Fibroblast of the aortic adventitia (primary cell): ENCODE results near the gene MYBPHL. TPM values are rescaled to one million over a fixed set of nuclear protein-coding genes. Genes with fewer than 3 reads are reported as not detected.

Experiments
- DNase-seq: peaks from one replicate; pipeline ENCODE4 v3.0.0-alpha.2; 2010; ENCODE audit warnings: low read depth
- H3K4me3 ChIP-seq: 2 replicates; pipeline ENCODE4 v1.5.1; 2011; ENCODE audit warnings: low read depth, mild to moderate bottlenecking, control low read depth, low read length, moderate library complexity
- CTCF ChIP-seq: IDR thresholded peaks from 2 replicates; pipeline ENCODE4 v1.5.1; 2011; ENCODE audit warnings: mild to moderate bottlenecking, low read length, control low read depth, inconsistent platforms; ENCODE audit not compliant: insufficient read depth
- total RNA-seq: library from RNA; depleted of rRNA; stranded (reverse); fragments of >200 nt; gene quantifications from 2 replicates; pipeline ENCODE4 v1.2.3, GENCODE V29; 2012; ENCODE audit warnings: low replicate concordance

Gene MYBPHL
- total RNA-seq, 1 donor: not detected

GRCh38 chr1:109341944-109342930 lies 35.4 kb upstream of the MYBPHL start:
- H3K4me3 ChIP-seq: no peak overlapping the region
- TF ChIP-seq CTCF: no peak
- DNase-seq: no peak

GRCh38 chr1:109338608-109339007 lies 31.8 kb upstream of the MYBPHL start:
- no peak for TF ChIP-seq CTCF
- H3K4me3 ChIP-seq: no peak overlapping the region
- no peak for DNase-seq

GRCh38 chr1:109338091-109338490 lies 31.3 kb upstream of the MYBPHL start:
- no peak for TF ChIP-seq CTCF
- no peak overlapping the region for H3K4me3 ChIP-seq
- no peak for DNase-seq

GRCh38 chr1:109335091-109335490 lies 28.3 kb upstream of the MYBPHL start:
- no peak for DNase-seq
- TF ChIP-seq CTCF: no peak
- H3K4me3 ChIP-seq: no peak overlapping the region

GRCh38 chr1:109331113-109331512 lies 24.3 kb upstream of the MYBPHL start:
- no peak for DNase-seq
- TF ChIP-seq CTCF: no peak
- H3K4me3 ChIP-seq: no peak overlapping the region

- no peak for DNase-seq
- no peak overlapping the region for H3K4me3 ChIP-seq
- no peak for TF ChIP-seq CTCF
These were observed 20.5 kb upstream of the MYBPHL start for GRCh38 chr1:109327285-109327684.
